Measurements from ENCODE around the gene PDLIM7.
A peak's percentile ranks its signal among the peaks of the same experiment; 100 is the strongest.

PDLIM7 gene

DNA sequence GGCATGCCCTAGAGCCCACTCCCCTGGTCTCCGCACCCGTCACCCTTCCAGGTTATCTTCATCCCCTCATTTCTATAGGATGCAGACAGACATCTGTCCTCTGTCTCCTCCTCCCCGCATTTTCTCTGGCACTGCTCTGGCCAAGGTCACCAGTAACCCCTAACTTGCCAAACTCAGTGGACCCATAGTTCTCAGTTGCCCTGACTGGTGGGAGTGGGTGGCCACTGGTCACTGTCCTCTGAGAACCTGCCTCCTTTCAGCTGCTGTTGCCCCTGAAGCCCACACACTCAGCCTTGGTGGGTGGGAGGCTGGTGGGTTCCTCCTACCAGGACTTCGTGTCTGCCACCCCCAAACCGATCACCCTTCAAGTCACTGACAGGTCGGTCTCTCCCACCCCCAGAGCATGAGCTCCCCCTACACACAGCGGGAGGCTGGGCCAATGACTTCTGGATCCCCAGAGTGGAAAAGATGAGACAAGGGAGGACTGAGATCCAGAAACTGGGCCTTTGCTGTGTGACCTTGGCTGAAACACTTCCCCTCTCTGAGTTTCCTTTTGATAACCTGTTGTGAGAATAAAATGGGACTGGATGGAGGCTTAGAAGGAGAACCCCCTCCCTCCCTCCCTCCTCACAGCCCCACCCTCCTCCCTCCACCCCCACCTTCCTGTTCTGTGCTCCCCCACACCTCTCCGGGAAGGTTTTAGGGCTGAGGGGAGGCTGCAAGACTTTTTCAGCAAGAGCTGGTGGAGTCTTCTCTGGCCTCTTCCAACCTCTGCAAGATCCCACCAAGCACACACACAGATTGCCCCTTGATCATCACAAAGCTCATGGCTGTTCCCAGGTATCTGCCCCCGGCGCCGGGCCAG, 21.6 kb downstream of the PDLIM7 start:
- FAIRE-seq = no peak
- DNase-seq (ENCODE audit: low spot score) = no peak

DNA sequence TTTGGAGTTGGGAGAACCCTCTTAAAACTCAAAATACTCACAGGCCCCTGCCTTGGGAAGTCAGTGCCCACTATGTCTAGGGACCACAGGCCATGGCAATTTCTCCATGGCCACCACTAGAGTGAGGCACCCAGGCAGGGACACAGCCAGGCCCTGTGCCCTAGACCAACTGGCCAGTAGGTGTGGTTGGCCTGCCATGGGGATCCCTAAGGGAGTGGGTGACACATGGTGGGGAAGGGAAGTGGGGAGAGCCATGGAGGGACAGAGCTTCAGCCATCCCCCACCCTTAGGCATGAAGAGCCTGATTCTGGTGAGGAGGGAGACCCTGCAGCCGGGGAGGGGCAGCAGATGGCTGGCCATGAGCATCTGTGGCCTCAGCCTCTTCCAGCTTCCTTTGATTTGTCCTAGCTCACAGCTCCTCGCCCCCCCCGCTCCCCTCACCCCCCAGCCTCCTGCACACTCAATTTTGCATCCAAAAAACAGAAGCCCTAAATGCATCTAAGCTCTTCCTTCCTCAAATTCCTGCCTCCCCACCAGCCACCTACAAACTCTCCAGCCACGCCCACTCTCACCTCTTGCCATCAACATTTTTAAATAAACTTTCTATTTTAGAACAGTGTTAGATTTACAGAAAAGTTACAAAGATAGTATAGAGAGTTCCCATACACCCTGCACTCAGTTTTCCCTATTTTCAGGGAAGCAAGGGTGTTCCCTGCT, 22.4 kb downstream of the PDLIM7 start:
- FAIRE-seq = no peak

DNA sequence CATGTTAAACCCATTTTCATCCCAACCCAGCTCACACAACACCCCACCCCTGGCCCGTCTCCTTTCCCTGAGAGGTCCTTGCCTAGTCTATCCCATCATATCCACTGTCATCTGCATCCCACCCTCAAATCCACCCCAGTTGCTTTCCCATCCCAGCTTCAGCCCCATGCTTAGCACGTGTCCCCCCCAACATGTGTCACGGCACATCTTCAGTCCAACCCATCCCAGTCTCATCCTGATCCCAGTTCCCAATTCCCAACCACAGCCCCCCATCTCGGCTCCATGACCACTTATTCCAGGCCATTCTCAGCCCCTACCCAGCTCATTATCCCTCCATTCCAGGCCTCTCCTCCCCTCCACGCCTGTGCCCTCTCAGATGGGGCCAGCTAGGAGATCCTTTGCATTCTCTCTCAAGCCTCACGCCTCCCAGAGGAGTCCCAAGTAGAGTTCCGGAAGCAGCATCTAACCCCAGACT, 23.4 kb downstream of the PDLIM7 start:
- FAIRE-seq (no peak), DNase-seq (ENCODE audit: low spot score) (no peak)

More for the DNA sequence above, 22.4 kb downstream of the PDLIM7 start:
- DNase-seq (ENCODE audit: low spot score) = no peak

DNA sequence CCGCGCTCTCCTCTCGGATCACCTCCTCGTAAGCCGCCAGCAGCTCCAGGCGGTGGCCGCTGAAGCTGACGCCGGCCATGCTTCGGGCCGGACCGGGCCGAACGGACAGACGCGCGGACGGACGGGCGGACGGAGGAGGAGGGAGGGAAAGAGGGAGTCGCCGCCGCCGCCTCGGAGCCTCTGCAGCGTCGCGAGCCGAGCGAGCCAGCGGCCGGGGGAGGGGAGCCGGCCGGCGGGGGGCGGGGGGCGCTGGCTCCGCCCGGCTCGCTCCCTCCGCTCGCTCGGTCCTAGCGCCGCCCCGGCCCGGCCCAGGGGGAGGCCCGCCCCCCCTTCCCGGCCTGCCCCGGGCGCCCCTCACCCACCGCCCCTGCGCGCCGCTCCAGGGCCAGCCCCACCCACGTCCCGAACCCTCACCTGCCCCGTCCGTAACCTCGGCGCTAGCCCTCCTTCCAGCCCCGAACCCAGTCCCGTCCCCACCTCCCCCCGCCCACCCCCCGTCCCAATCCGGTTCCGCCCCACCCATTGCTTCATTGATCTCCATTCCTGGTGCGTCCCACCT, 23.9 kb downstream of the PDLIM7 start, which contains the start of gene DBN1:
Gene DBN1, minus strand, starts transcription at position 192 of the 559 bp plus-strand sequence. Its CDS starts 113 bp downstream, at position 79.
- FAIRE-seq (peak; percentile 35), DNase-seq (ENCODE audit: low spot score) (peak; percentile 91)

DNA sequence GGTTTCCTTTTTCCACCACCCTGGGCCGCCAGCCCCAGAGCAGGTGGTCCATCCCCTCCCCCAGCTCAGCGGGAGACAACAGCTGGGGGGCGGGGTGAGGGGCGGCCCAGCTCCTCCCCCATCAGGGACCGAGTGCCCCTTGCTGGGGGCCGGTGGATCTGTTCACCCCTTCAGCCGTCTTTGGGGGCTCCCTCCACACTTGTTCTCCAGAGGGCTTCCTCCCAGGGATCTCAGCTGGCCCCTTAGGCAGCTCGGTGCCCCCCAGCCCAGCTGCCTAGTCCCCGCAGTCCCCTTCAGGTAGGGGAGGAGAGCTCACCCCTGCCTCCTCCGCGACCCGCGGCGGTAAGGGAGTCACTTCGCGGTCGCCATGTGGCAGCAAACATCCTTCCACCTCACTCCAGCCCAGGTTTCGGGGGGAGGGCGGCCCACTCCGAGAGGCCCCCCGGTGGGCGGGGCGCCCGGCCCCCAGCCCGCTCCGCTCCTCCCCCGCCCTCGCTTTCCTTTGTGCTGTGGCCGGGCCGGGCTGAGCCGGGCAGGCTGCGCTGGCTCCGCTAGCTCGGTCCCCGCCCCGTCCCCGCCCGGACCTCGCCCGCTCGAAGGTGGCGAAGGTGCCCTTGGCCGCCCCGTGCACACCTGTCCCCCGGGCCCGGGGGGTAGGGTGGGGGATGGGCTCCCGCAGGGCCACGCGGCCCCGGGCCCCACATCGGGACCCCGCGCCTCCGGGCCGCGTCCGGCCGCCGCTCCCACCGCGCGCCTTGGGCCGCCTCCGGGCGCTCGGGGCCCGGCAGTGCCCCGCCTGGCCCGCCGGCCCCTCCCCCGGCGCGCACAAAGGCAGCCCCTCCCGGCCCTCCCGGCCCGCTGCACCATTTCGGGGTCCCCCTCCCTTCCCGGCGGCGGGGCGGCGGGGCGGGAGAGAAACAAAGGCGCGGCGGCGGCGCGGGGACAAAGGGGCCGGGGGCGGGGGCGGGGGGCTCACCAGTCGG, 24.7 kb downstream of the PDLIM7 start:
- DNase-seq (ENCODE audit: low spot score) = peak; percentile 75
- FAIRE-seq = no peak

DNA sequence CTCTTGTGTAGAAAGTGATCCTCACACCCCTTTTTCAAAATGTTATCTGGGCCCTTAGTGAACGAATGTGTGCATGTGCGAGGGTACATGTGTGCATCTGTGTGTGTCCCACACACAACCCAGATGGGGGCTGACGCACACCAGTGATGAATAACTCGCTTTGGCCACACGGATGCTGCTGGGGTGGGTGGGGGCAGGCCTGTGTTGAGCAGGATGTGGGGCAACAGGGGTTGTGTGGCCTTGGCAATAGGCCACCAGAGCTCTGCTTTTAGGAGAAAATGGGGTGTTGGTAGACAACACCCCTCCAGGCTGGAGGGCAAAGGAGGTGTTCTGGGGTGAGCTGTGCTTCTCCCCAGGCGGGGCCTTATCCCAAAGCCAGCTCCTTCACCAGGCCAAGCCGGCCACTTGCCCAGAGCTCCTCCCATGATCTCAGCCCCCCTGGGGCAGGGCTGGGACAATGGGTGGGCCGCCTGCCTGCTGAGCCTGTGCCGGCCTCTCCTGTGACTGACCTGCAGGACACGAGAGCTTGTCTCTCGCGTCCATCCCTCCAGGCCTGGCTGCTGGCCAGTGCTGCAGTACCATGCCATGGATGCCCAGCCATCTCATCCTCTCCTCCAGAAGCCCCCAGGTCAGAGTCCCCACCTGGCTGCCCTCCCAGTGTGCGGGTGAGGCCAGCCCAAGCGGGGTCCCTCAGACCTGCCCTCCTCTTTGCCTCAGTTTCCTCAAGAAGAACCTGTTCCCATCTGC, 25.6 kb downstream of the PDLIM7 start:
- DNase-seq (ENCODE audit: low spot score) = no peak
- no peak for FAIRE-seq

DNA sequence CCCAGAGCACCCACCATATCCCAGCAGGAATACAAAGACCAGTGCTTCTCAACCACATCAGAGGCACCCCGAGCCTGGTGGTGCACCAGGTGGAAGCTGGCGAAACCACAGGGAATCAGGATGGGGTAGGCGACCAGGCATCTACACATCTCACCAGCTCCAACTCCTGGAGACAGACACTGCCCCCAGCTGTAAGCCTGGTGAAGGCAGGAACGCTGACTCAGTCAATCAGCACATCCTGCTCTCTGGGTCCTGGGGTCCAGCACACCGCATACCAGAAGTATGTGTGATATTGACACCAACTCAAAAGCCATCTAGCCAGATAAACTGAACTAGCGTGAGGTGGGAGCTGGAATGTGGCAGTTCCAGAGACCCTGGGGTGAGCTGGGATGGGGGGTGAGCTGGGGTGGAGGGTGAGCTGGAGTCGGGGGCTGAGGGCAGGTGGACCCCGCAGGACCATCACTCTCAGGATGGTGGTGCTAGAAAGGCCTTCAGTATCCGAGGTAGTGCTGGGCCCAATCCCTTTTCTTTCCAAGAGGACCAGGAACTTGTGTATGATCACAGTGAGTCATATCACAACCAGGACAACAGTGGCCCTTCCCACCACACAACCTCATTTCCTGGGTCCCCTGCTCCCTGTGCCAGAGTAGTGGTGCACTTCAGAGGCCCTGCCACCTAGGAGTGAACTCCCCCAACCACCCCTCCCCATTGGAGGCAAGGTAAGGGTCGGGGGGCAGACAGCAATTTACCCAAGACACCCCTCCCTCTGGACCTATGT, 26.5 kb downstream of the PDLIM7 start:
- DNase-seq (ENCODE audit: low spot score) (no peak), FAIRE-seq (peak; percentile 35)

DNA sequence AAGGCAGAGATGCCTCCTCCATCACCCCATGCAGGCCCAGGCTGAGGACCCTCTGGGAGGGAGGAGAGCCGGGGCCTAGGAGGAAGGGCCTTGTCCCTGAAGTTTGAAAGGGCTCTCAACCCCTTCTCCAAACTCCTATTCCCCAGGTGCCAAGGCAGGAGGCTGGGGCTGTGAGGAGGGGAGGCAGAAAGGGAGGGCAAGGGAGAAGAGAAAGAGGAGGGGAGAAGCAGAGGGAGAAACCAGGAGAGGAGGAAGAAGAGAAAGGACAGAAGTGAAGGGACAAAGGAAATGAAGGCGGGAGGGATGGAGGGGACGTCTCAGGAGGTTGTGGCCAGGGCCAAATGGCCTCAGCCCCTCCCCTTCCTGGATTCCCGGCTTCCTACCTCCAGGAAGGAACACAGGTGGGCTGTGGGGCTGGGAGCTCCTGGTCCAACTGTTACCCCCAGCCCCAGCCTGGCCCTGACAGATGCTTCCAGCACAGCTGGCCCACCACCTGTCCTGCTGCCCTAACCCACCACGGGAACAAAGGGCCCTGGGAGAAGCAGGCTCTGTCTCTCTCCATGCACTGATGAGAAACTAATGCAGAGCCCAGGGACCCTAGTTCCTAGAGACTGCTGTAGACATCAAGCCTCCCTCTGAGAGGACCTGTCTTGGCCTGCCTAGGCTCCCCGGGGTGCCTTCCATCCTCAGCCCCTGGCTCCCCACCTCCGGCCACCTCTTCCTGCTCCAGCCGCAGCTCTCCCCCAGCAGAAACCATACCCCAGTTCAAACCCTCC, 27.5 kb downstream of the PDLIM7 start:
- DNase-seq (ENCODE audit: low spot score) (no peak), FAIRE-seq (no peak)

DNA sequence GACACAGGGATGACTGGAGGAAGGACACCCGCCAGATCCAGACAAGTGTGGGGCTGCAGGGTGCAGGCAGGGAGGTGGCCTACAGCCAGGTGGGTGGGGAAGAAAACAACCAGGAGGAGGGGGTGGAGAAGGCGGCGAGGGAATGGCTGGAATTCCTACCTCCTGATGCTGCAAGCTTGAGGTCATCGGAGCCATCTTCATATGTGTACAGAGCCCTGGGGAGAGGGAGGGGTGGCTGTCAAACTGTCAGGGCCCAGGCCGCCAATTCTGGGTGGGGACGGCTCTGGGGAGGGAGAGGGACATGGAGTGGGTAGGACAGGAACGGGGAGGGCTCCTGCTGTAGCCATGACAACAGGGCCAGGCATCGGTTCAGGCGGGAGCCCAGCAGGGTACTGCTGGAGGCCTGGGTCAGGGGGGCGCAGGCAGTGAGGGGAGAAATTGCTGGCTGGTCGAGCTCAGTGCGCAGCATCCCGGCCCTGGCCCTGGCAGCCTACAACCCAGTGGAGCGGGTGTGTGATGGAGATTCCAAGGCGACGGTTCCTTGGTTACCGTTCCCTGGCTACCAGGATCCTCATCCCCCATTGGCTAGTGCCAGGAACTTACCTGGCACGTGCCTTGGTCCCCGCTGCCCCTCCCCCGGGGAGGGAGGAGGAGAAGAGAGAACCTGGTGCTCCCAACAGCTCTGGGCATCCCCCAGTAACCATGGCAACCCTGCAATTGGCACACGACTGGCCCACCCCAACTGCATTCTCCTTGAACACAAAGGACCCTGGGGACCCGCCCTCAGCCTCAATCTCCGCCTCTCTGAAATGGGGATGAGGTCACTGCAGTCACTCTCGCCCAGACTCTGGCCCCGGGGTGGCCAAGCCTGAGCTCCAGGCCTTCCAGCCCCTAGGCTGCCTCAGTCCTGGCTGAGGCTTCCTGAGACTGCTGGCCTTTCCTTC, 28.4 kb downstream of the PDLIM7 start:
- FAIRE-seq = peak; percentile 23
- DNase-seq (ENCODE audit: low spot score) = peak; percentile 40

DNA sequence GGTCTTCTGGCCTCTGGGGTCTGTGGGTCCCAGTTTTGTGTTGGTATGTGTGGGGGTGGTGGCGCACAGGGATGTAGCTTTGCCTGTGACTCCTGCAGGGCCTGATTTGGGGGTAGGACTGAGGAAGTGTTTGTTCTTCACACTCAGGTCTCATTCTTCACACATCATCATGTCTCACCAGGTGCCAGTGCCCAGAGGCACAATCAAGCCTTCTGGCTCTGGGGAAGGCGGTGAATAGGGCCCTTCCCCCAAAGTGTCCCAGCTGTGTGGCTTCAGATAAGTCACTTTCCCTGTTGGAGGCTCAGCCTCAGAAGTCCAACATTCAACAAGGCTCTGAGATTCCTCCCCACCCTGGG, 29.1 kb downstream of the PDLIM7 start:
- FAIRE-seq (no peak), DNase-seq (ENCODE audit: low spot score) (no peak)

DNA sequence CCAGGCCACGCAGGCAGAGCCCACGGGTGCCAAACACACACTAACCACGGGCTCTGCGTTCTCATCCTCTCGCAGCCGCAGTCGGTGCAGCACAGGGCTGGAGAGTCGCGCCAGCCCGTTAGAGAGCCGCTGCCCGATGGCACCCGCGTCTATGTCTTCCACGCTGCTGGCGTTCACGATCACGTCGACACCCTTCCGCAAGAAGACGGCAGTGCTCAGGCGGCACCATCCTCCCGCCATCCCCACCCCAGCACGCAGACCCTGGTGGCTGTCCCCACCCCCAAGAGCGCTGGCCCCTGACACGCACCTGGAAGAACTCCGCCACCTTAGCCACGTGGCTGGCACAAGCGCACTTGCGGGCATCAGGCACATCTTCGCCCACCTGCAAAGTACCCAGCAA, 30.0 kb downstream of the PDLIM7 start:
- no peak for FAIRE-seq
- no peak for DNase-seq (ENCODE audit: low spot score)

DNA sequence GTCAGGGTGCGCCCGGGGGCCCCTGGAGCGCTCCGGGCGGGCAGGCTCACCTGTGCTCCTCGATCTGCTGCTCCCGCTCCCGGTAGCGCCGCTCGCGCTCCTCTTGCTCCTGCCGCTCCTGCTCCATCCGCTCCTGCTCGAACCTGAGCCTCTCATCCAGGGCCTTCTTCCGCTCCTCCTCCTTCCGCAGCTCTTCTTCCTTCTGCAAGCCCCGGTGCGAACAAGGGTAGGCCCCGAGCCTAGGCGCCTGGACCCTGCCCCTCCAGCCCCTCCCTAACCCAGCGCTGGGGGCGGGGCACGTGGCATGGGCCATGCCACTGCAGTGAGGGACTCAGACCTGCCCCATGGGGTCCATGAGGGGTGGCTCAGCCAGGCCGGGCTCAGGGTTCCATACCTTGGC, 30.5 kb downstream of the PDLIM7 start:
- DNase-seq (ENCODE audit: low spot score) (no peak), FAIRE-seq (no peak)

DNA sequence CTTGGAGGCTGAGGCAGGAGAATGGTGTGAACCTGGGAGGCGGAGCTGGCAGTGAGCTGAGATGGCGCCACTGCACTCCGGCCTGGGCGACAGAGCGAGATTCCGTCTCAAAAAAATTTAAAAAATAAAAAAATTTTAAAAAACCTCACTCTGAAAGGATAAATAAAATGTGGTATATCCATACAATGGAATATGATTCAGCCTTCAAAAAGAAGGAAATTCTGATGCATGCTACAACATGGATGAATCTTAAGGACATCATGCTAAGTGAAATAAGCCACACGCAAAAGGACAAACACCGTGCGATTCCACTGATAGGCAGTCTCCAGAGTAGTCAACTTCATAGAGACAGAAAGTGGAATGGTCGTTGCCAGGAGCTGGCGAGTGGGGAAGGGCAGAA, 32.4 kb downstream of the PDLIM7 start:
- DNase-seq (ENCODE audit: low spot score) (no peak), FAIRE-seq (no peak)

DNA sequence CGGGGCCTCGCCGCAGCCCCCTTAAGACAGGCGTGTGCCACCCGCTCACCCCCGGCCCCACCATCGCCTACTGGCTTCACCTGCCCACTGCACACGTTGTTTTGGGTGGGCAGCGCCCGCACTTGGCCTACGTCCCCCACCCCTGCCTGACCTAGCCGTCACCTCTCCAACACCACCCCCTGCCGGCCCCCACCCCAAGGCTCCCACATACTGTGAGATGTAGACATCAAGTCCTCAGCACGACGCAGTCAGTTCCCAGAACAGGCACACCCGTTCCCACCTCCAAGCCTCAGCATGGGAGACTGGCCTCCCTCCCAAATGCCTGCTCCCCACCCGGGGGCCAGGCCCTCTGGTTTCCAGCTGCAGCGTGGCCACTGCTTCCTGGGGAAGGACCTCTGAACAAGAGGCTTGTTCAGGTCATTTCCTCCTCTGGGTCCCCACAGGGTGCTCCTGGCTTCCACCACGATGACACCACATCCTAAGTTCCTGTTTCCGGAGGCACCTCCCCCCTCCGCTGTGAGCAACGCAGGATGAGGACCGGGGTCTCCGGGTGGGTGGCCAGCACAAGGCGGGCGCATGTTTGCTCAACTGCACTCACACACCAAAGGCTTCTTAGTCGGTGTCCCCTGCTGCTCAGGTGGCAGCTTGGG, 35.3 kb downstream of the PDLIM7 start:
- FAIRE-seq (no peak), DNase-seq (ENCODE audit: low spot score) (no peak)

DNA sequence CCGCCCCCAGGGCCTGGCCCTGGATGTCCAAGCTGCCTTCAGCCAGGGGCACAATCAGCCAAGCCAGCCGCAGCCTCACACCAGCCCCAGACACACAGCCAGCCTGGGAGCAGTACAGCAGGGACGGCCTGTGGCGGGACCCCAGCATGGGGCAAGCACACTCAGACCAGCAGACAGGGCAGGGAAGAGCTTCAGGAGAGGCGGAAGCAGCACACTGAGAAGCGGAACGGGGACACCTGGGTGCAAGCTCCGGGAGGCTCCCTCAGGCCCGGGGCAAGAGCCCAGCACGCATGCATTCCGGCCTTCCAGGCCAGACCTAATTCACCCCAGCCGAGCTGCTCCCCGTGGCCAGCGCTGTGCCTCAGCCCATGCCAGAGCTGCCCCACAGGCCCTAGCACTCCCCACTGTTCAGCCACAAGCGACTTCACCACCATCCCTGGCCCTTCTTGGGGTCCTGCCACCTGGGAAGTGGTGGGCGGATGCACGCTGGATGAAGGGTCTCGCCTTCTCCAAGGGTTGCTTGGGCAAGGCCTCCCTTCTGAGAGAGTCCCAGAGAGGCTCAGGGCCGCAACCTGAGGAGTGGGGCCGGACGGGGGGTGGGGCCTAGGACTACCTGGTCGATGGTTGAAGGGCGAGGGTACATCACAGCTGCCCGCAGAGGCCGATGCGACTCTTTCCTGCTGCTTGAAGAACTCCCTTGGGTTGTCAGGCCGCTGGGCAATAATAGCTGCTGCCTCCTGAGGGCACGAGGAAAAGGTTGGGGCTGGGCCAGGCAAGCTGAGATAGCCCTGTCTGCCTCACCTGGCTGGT, 37.4 kb downstream of the PDLIM7 start:
- DNase-seq (ENCODE audit: low spot score) (no peak), FAIRE-seq (no peak)

DNA sequence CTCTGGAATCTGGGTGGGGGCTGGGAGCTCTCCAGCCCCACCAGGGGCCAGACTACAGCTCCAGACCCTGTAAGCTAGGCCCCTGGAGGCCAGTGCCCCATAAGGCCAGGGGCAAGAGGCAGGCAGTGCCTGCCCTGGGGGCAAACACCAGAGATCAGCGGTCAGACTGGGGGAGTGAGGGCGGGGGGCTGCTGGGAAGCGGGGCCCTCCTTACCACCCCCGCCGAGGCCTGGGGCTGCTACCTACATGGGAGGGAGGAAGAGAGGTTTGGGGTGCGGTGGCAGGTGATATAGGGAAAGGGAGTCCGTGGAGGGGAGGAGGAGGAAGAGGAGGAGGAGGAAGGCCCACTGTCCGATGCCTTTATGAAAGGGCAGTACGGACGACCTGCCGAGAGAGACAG, 38.0 kb downstream of the PDLIM7 start:
- FAIRE-seq (no peak), DNase-seq (ENCODE audit: low spot score) (no peak)
